ENCODE data around the gene ZMYND8.
"Not testable (repeated sequence)": the region's sequence is repeated elsewhere in the genome, so short reads cannot be mapped to it uniquely, and the experiment has no call there.

The ZMYND8 gene

DNA sequence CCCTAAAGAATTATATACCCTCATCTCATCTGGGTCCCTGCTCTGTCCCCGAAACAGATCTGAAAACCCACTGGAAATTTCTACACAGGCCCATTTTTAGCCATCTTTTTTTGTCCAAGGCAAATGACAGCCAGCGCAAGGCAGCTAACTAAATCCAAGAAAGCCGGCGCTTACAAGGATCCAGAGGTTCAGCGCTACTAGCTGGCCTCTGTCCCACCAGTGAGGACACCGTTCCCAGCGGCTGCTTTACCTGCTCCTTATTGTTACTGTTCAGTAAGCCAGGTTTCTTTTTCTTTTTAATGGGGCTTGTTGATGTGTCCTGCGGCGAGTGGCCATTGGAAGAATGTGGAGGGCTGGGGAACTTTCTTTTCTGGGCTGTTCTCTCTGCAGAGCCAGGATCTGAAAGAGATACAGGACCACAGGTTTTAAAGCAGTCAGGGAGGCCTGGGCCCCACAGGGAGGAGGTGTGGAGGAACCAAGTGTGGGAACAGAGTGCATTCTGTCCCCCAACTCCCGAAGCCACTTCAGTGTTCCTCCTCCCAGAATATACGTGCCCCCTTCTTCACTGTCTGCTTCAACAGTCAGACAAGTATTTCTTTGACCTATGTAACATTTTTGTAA lies 46.6 kb downstream of the ZMYND8 start:
- in situ Hi-C loops (cut with MboI; ENCODE audit: low sequenced_read_pairs, unreplicated experiment), result no loop called here
- TF ChIP-seq, protein P1, sequence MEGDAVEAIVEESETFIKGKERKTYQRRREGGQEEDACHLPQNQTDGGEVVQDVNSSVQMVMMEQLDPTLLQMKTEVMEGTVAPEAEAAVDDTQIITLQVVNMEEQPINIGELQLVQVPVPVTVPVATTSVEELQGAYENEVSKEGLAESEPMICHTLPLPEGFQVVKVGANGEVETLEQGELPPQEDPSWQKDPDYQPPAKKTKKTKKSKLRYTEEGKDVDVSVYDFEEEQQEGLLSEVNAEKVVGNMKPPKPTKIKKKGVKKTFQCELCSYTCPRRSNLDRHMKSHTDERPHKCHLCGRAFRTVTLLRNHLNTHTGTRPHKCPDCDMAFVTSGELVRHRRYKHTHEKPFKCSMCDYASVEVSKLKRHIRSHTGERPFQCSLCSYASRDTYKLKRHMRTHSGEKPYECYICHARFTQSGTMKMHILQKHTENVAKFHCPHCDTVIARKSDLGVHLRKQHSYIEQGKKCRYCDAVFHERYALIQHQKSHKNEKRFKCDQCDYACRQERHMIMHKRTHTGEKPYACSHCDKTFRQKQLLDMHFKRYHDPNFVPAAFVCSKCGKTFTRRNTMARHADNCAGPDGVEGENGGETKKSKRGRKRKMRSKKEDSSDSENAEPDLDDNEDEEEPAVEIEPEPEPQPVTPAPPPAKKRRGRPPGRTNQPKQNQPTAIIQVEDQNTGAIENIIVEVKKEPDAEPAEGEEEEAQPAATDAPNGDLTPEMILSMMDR (IDR thresholded peaks at IDR 0.05; ENCODE audit: borderline replicate concordance, control extremely low read depth, extremely low read depth, insufficient read depth, missing control alignments), result no peak
- no peak for DNase-seq (ENCODE audit: low spot score)

DNA sequence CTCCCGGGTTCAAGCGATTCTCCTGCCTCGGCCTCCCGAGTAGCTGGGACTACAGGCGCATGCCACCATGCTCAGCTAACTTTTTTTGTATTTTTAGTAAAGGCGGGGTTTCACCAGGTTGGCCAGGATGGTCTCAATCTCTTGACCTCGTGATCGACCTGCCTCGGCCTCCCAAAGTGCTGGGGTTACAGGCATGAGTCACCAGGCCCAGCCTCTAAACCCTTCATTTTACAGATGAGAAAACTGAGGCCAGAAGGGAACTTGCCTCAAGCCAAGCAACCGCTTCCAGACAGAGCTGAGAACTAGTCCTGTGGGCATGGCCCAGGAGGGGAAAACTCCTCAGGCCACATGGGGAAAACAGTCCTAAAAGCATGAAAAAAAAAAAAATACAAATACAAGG lies 47.1 kb downstream of the ZMYND8 start:
- TF ChIP-seq, protein P1 (IDR thresholded peaks at IDR 0.05; ENCODE audit: borderline replicate concordance, control extremely low read depth, extremely low read depth, insufficient read depth, missing control alignments), result no peak
- DNase-seq (ENCODE audit: low spot score), result no peak
- in situ Hi-C loops (cut with MboI; ENCODE audit: low sequenced_read_pairs, unreplicated experiment), result no loop called here

GRCh38 chr20:47307569-47307968 lies 48.9 kb downstream of the ZMYND8 start:
- in situ Hi-C loops (cut with MboI; ENCODE audit: low sequenced_read_pairs, unreplicated experiment); DNase-seq (ENCODE audit: low spot score): not testable (repeated sequence)

DNA sequence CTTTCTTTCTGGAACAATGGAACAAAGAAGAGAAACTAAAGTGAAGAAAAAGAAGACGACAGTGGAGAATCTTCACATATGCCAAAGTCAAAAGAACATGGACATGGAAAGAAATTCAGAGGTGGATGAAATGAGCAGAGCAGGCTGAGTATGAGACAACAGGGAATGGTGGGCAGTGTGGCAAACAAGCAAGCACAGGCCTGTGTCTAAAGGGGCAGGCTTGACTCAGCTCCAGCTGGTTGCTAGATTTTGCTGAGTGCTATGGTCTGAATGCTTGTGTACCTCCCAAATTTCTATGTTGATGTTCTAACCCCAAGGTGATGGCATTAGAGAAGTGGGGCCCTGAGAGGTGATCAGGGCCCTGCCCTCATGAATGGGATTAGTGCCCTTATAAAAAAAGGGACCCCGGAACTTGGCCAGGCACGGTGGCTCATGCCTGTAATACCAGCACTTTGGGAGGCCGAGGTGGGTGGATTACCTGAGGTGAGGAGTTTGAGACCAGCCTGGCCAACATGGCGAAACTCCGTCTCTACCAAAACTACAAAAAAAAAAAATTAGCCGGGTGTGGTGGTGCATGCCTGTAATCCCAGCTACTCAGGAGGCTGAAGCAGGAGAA lies 49.6 kb downstream of the ZMYND8 start:
- in situ Hi-C loops (cut with MboI; ENCODE audit: low sequenced_read_pairs, unreplicated experiment), result no loop called here
- TF ChIP-seq, protein P1 (IDR thresholded peaks at IDR 0.05; ENCODE audit: borderline replicate concordance, control extremely low read depth, extremely low read depth, insufficient read depth, missing control alignments), result no peak
- no peak for DNase-seq (ENCODE audit: low spot score)

DNA sequence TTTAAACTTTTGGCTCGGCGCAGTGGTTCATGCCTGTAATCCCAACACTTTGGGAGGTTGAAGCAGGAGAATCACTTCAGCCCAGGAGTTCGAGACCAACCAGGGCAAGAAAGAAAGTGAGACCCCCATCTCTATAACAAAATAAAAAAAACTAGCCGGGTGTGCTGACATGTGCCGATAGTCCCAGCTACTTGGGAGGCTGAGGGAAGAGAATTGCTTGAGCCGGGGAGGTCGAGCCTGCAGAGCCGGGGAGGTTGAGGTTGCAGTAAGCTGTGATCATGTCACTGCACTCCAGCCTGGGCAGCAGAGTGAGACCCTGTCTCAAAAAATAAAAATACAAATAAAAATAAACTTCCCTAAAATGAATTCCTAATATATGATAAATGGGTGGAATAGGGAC lies 50.4 kb downstream of the ZMYND8 start:
- in situ Hi-C loops (cut with MboI; ENCODE audit: low sequenced_read_pairs, unreplicated experiment), result no loop called here
- TF ChIP-seq, protein P1 (IDR thresholded peaks at IDR 0.05; ENCODE audit: borderline replicate concordance, control extremely low read depth, extremely low read depth, insufficient read depth, missing control alignments), result no peak
- DNase-seq (ENCODE audit: low spot score), result no peak

GRCh38 chr20:47305667-47306066 lies 50.8 kb downstream of the ZMYND8 start:
- no peak for DNase-seq (ENCODE audit: low spot score)
- in situ Hi-C loops (cut with MboI; ENCODE audit: low sequenced_read_pairs, unreplicated experiment), result no loop called here
- TF ChIP-seq, protein P1 (IDR thresholded peaks at IDR 0.05; ENCODE audit: borderline replicate concordance, control extremely low read depth, extremely low read depth, insufficient read depth, missing control alignments), result no peak

GRCh38 chr20:47304287-47304686 lies 52.2 kb downstream of the ZMYND8 start:
- DNase-seq (ENCODE audit: low spot score), result no peak
- TF ChIP-seq, protein P1 (IDR thresholded peaks at IDR 0.05; ENCODE audit: borderline replicate concordance, control extremely low read depth, extremely low read depth, insufficient read depth, missing control alignments), result no peak
- in situ Hi-C loops (cut with MboI; ENCODE audit: low sequenced_read_pairs, unreplicated experiment), result no loop called here

Data from GM13976 (cell line).